Activated B cell treated with CpG ODN at 0.5 μM for 24 hours (primary cell): ENCODE measurements around the gene CCBE1. TPM values are rescaled to one million over a fixed set of nuclear protein-coding genes. Genes with fewer than 3 reads are reported as not detected.

ENCODE experiments used
- ATAC-seq: fragments of 200-7000 bp; cut with Tn5 transposase; one replicate; pipeline ENCODE4 v1.10.0; 2021; ENCODE audit warnings: low read depth, mild to moderate bottlenecking, moderate library complexity
- CTCF ChIA-PET: fragments of 350-600 bp; sonication (Branson Sonifier 250); formaldehyde crosslinking; loops from one replicate; lab custom pipeline; 2021; ENCODE audit warnings: antibody characterized with exemption; lab: Charles Lee
- POLR2A ChIA-PET: fragments of 350-600 bp; sonication (Branson Sonifier 250); formaldehyde crosslinking; loops from one replicate; lab custom pipeline; 2021; ENCODE audit warnings: antibody characterized with exemption; lab: Charles Lee
- DNase-seq: peaks from one replicate; pipeline ENCODE4 v3.0.0; 2022
- H3K27ac Mint-ChIP-seq: one replicate; pipeline ENCODE4 v1.8.0; 2020; ENCODE audit warnings: mixed read lengths
- H3K27me3 Mint-ChIP-seq: one replicate; pipeline ENCODE4 v1.8.0; 2021; ENCODE audit warnings: mixed read lengths
- H3K36me3 Mint-ChIP-seq: one replicate; pipeline ENCODE4 v1.8.0; 2021; ENCODE audit warnings: low read depth, mixed read lengths
- H3K4me1 Mint-ChIP-seq: one replicate; pipeline ENCODE4 v1.8.0; 2021; ENCODE audit warnings: mixed read lengths
- H3K4me3 Mint-ChIP-seq: one replicate; pipeline ENCODE4 v1.8.0; 2020; ENCODE audit warnings: mild to moderate bottlenecking, mixed read lengths
- H3K9me3 Mint-ChIP-seq: one replicate; pipeline ENCODE4 v1.8.0; 2020; ENCODE audit warnings: mixed read lengths
- CTCF ChIP-seq: fragments of 200-600 bp; IDR thresholded peaks from one replicate; pipeline ENCODE4 v1.8.0; 2022; ENCODE audit warnings: antibody characterized with exemption, mild to moderate bottlenecking
- intact Hi-C: fragments of 100-400 bp; cut with micrococcal nuclease; formaldehyde crosslinking; loops from one replicate; pipeline ENCODE4 v1.15.1; 2024
- total RNA-seq: library from RNA; stranded (reverse); gene quantifications from 2 replicates; pipeline ENCODE4 v1.2.3, GENCODE V29; 2022

The CCBE1 gene
- total RNA-seq, 1 donor from 2014 or later = 0.04 TPM

GRCh38 chr18:59621027-59621426 lies 76.2 kb downstream of the CCBE1 start:
- Mint-ChIP-seq H3K9me3 (no peaks in the 10 kb centered on the region), H3K27ac (no peak overlapping the region), H3K4me3 (no peak overlapping the region), H3K4me1 (no peaks in the 10 kb centered on the region), H3K27me3 (peaks cover 1% of the 10 kb centered on the region), H3K36me3 (no peaks in the 10 kb centered on the region)
- no peak for DNase-seq
- ATAC-seq = no peak
- CTCF ChIA-PET = no interaction called here
- no peak for TF ChIP-seq CTCF
- POLR2A ChIA-PET = no interaction called here
- intact Hi-C loops = no loop called here

GRCh38 chr18:59620381-59620780 lies 76.8 kb downstream of the CCBE1 start:
- intact Hi-C loops = no loop called here
- POLR2A ChIA-PET = no interaction called here
- Mint-ChIP-seq H3K9me3 (no peaks in the 10 kb centered on the region), H3K27ac (no peak overlapping the region), H3K27me3 (peaks cover 1% of the 10 kb centered on the region), H3K4me1 (no peaks in the 10 kb centered on the region), H3K36me3 (no peaks in the 10 kb centered on the region), H3K4me3 (no peak overlapping the region)
- CTCF ChIA-PET = no interaction called here
- DNase-seq (no peak), ATAC-seq (no peak)
- no peak for TF ChIP-seq CTCF

- Mint-ChIP-seq H3K4me1 (no peaks in the 10 kb centered on the region), H3K27ac (no peak overlapping the region), H3K36me3 (no peaks in the 10 kb centered on the region), H3K9me3 (no peaks in the 10 kb centered on the region), H3K4me3 (no peak overlapping the region), H3K27me3 (peaks cover 1% of the 10 kb centered on the region)
- TF ChIP-seq CTCF = no peak
- POLR2A ChIA-PET = no interaction called here
- CTCF ChIA-PET = no interaction called here
- intact Hi-C loops = no loop called here
- ATAC-seq (no peak), DNase-seq (no peak)
These were observed 77.4 kb downstream of the CCBE1 start for GRCh38 chr18:59619816-59620215.

- TF ChIP-seq CTCF = no peak
- Mint-ChIP-seq H3K27ac (no peak overlapping the region), H3K27me3 (no peaks in the 10 kb centered on the region), H3K9me3 (no peaks in the 10 kb centered on the region), H3K36me3 (no peaks in the 10 kb centered on the region), H3K4me1 (no peaks in the 10 kb centered on the region), H3K4me3 (no peak overlapping the region)
- ChIA-PET CTCF (no interaction called here), POLR2A (no interaction called here)
- intact Hi-C loops = no loop called here
- ATAC-seq = no peak
- no peak for DNase-seq
These were observed 79.7 kb downstream of the CCBE1 start for GRCh38 chr18:59617468-59617932.

- Mint-ChIP-seq H3K4me1 (no peaks in the 10 kb centered on the region), H3K4me3 (no peak overlapping the region), H3K9me3 (no peaks in the 10 kb centered on the region), H3K27ac (no peak overlapping the region), H3K27me3 (no peaks in the 10 kb centered on the region), H3K36me3 (no peaks in the 10 kb centered on the region)
- ATAC-seq = no peak
- ChIA-PET POLR2A (no interaction called here), CTCF (no interaction called here)
- intact Hi-C loops = no loop called here
- no peak for TF ChIP-seq CTCF
- DNase-seq = no peak
These were observed 80.7 kb downstream of the CCBE1 start for GRCh38 chr18:59616501-59616900.
